Fibroblast of lung (primary cell): ENCODE results near the gene TMEM97.

Experiments
- CTCF ChIP-seq, 2 donors: IDR thresholded peaks in 1 of 2; conservative IDR thresholded peaks in 1 of 2; 1 replicate in 1 of 2; 2 replicates in 1 of 2; pipeline ENCODE4 v1.5.1; 2011 to 2012; ENCODE audit warnings: low read length in 2 of 2, control low read depth in 1 of 2, inconsistent platforms in 1 of 2, low read depth in 1 of 2, mild to moderate bottlenecking in 1 of 2
- EZH2 ChIP-seq: IDR thresholded peaks from 2 replicates; pipeline ENCODE4 v1.5.1; 2012; ENCODE audit warnings: low read length, control low read depth, mild to moderate bottlenecking; ENCODE audit errors: missing control alignments

GRCh38 chr17:28285965-28286364 lies 33.0 kb upstream of the TMEM97 start:
- TF ChIP-seq CTCF (conservative IDR thresholded peaks at IDR 0.05 in 1 of 2, IDR thresholded peaks at IDR 0.05 in 1 of 2; ENCODE audit: low read depth in 1 of 2, low read length in 2 of 2) (no peak), EZH2 (no peak)
